ENCODE data around the gene CARD9. TPM values are rescaled to one million over a fixed set of nuclear protein-coding genes. Genes with fewer than 3 reads are reported as not detected.
A peak's percentile ranks its signal among the peaks of the same experiment; 100 is the strongest.
"Not testable (repeated sequence)": the region's sequence is repeated elsewhere in the genome, so short reads cannot be mapped to it uniquely, and the experiment has no call there.

The CARD9 gene
- total RNA-seq, 2 donors from 2014 or later, result 1.3 to 1.7 TPM

- Mint-ChIP-seq H3K27ac (peak overlapping the region; percentile 44 to 75), H3K9me3 (no peaks in the 10 kb centered on the region), H3K36me3 (no peaks in the 10 kb centered on the region)
- ATAC-seq (no peak), DNase-seq (ENCODE audit: low spot score in 2 of 2) (no peak)
Observed at GRCh38 chr9:136361754-136362449, 11.6 kb downstream of the CARD9 start.

DNA sequence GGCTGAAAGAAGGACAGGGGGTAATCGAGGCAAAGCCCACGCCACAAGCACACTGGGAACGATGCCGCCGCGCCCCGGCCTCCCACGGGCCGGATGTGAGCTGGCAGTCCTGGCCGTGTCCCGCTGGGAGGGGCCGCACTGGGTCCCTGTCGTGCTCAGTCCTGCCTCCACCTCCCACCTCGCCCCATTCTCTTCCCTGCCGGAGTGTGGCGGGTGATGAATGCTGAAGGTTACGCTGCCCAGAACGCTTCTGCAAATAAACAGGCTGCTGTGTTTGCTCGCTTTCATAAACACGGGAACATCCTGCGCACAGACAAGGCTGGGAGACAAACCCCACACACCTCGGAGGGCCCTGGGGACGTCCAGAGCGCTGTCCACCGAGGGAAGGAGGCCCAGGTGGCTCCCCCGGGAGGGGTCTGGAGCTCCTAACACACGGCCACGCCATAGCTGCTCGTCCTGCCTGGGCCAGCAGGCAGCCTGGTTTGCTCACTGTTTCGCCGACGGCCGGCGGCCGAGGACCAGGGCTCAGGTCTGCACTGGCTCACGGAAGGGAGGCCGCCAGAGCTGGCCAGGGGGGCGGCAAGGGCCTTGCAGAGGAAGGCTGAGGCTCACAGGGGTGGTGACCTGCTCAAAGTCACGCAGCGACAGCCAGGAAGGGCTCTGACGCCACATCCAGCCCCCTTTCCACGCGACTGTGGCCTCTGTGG is 12.3 kb downstream of the CARD9 start:
- Mint-ChIP-seq H3K9me3 (no peaks in the 10 kb centered on the region), H3K27ac (no peak overlapping the region), H3K36me3 (no peaks in the 10 kb centered on the region)
- DNase-seq (ENCODE audit: low spot score in 2 of 2) (no peak), ATAC-seq (no peak)

DNA sequence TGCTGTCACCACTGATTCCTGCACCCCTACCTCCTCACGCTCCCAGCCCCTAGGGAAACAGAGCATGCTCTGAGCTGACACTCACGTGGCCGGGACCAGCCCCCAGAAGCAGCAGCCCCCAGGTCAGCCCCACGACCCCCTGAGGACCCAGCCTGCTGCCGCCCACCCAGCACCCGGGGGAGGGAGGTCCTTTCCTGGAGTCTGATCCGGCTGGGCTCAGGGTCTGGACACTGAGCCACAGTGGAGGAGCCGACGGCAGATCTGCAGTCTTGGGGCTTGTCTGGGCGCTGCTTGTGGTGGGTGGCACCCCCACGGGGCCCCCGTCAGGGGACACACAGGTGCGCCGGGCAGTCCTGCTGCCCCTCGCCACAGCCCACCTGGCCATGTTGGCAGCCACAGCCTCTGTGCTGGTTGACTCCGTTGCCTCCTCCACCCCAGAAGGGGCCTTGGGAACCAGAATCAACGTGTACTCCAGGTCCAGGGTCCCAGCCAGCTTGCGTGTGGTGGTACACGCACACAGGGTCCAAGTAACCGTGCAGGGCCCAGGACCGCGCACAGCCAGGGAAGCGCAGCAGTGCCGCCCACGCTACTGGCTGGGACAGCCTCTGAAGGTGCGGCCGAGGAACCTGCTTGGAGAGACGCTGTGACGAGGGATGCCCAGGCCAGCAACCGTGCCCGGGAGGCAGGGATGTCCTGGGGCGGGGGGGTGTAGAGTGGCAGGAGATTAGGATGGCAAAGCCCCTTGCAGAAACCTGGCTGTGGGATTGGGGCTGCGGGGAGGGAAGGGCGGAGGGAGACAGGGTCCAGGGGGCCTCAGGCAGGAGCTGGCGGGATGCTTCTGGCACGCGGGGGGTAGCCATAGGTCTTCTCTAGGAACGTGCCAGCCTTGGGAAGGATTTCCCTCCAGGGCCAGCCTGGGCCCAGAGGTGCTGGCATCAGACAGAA is 13.4 kb downstream of the CARD9 start:
- Mint-ChIP-seq H3K9me3 (no peaks in the 10 kb centered on the region), H3K36me3 (no peaks in the 10 kb centered on the region), H3K27ac (no peak overlapping the region)
- ATAC-seq, result no peak
- DNase-seq (ENCODE audit: low spot score in 2 of 2), result no peak

DNA sequence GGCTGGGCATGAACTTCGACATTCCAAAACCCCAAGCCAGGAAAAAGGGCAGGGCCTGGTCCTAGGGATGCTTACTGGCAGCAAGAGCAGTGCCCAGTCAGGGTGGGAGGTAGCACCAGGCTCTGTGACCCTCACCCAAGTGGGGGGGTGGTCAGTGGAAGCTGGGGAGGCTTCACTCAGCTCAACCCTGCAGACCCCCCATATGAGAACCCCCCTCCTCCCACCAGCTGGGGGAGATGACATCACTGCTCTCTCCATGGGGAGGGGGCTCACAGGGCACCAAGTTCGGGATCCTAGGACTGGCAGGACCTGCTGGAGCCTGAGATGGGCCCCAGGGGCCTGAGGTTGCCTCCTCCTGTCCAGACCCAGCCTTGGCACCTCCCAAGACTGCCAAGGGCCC is 14.6 kb downstream of the CARD9 start:
- ATAC-seq, result no peak
- DNase-seq (ENCODE audit: low spot score in 2 of 2), result no peak
- no peaks in the 10 kb centered on the region for H3K36me3 Mint-ChIP-seq
- no peak overlapping the region for H3K27ac Mint-ChIP-seq
- H3K9me3 Mint-ChIP-seq, result no peaks in the 10 kb centered on the region

DNA sequence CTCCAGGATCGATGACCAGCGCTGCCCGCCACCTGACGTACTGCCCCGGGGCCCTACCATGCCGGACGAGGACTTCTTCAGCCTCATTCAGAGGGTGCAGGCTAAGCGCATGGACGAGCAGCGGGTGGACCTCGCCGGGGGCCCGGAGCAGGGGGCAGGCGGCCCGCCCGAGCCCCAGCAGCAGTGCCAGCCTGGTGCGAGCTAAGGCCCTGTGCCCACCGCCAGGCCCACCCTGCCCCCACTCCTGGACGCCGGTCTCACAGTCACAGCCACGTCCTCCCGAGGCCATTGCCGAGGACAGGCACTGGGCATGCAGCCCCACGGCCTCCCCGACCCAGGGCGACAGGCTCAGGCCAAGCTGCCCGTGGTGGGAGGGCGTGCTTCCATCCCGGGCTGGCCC is 15.5 kb downstream of the CARD9 start:
- H3K9me3 Mint-ChIP-seq, result no peaks in the 10 kb centered on the region
- ATAC-seq (no peak), DNase-seq (ENCODE audit: low spot score in 2 of 2) (no peak)
- H3K27ac Mint-ChIP-seq, result no peak overlapping the region
- H3K36me3 Mint-ChIP-seq, result no peaks in the 10 kb centered on the region

DNA sequence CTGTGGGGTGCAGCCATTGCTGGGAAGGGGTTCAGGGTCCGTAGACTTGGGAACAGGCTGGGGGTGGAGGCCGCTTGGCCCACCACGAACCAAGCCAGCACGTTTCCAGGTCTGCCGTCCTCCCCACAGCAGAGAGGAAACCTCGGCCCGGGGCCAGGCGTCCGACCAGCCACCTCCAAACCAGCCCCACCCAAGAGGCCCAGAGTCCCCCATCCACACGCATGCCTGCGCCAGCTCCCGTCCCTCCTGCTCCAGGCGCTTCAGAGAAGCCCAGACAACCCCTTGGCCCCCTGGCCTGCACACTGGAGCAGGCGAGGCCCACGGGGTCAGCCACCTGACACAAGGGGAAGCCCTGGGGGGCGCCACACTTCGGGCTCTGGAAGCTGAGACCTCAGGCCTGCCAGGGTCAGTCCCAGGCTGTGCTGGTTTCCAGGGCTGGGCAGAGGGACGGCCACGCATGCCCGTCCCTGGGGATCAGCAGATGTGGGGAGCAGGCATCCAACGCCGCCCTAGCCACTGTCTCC is 16.2 kb downstream of the CARD9 start:
- ATAC-seq, result no peak
- Mint-ChIP-seq H3K27ac (no peak overlapping the region), H3K36me3 (no peaks in the 10 kb centered on the region), H3K9me3 (no peaks in the 10 kb centered on the region)
- DNase-seq (ENCODE audit: low spot score in 2 of 2), result no peak

DNA sequence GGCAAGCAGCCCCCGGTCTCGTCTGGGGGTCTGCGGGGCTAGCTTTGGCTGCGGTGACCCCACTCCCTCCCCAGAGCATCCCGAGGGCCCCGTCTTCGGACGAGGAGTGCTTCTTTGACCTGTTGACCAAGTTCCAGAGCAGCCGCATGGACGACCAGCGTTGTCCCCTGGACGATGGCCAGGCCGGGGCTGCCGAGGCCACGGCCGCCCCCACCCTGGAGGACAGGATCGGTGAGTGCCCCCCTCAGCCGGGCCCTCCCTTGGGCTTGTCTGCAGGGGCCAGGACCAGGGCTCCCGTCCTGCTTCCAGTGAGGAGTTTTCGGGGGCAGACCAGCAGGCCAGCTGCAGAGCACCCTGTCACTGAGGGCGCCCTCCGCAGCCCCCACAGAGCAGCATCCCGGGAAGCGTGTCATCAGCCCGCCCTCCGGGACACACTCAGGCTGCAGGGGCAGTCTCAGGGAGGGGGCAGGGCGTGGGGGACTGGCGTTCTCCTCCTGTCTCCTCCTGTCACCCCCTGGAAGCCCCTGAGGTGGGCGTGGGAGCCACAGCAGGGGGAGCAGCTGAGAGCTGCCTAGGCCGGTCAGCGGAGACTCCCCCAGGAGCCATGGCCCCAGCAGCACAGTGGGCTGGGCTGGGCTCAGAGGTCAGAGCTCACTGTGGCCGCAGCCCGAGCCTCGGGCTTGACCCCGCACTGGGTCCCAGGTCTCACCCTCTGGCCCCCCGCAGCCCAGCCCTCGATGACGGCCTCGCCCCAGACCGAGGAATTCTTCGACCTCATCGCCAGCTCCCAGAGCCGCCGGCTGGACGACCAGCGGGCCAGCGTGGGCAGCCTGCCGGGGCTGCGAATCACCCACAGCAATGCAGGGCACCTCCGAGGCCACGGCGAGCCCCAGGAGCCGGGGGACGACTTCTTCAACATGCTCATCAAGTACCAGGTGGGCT is 17.6 kb downstream of the CARD9 start:
- no peaks in the 10 kb centered on the region for H3K9me3 Mint-ChIP-seq
- no peak for ATAC-seq
- DNase-seq (ENCODE audit: low spot score in 2 of 2), result no peak
- no peaks in the 10 kb centered on the region for H3K36me3 Mint-ChIP-seq
- H3K27ac Mint-ChIP-seq, result no peak overlapping the region

DNA sequence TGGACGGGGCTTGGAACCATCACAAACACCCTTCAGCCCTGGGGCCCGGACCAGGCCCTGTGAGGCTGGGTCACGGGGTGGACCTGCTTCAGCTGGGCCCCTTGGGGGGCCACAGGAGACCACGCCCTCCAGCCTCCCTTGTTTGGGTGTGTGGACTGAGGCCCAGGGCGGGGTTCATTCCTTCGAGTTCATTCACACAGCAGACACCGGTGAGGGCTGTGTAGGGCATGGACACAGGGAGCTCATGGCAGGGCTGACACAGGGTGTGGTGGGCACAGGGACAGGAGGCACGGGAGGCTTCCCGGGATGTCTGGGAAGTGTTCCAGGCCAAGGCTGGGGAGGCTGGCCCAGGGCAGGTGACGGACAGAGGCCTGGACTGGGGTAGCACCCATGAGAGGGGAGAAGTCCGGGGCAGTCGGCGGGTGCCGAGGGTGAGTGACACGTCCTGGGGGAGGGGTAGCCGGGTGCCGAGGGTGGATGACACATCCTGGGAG is 18.8 kb downstream of the CARD9 start:
- ATAC-seq (no peak), DNase-seq (ENCODE audit: low spot score in 2 of 2) (no peak)
- H3K27ac Mint-ChIP-seq, result peak overlapping the region in 1 of 2 donors; percentile 68
- no peaks in the 10 kb centered on the region for H3K9me3 Mint-ChIP-seq
- no peaks in the 10 kb centered on the region for H3K36me3 Mint-ChIP-seq

- Mint-ChIP-seq H3K36me3 (no peaks in the 10 kb centered on the region), H3K9me3 (no peaks in the 10 kb centered on the region)
Observed at GRCh38 chr9:136353757-136354488, 19.5 kb downstream of the CARD9 start.

GRCh38 chr9:136353088-136353487 is 20.4 kb downstream of the CARD9 start:
- Mint-ChIP-seq H3K36me3 (no peaks in the 10 kb centered on the region), H3K9me3 (no peaks in the 10 kb centered on the region), H3K27ac (no peak overlapping the region)
- no peak for DNase-seq (ENCODE audit: low spot score in 2 of 2)
- ATAC-seq, result no peak

More at GRCh38 chr9:136353757-136354488, 19.5 kb downstream of the CARD9 start:
- DNase-seq (ENCODE audit: low spot score in 2 of 2), result no peak
- peak overlapping the region in 1 of 2 donors; percentile 68 for H3K27ac Mint-ChIP-seq
- no peak for ATAC-seq

GRCh38 chr9:136352682-136353081 is 20.8 kb downstream of the CARD9 start:
- H3K36me3 Mint-ChIP-seq, result no peaks in the 10 kb centered on the region
- no peak for ATAC-seq
- H3K27ac Mint-ChIP-seq, result no peak overlapping the region
- DNase-seq (ENCODE audit: low spot score in 2 of 2), result no peak
- H3K9me3 Mint-ChIP-seq, result no peaks in the 10 kb centered on the region

- not testable (repeated sequence) for H3K9me3 Mint-ChIP-seq; H3K27ac Mint-ChIP-seq; DNase-seq (ENCODE audit: low spot score in 2 of 2); ATAC-seq; H3K36me3 Mint-ChIP-seq
Observed at GRCh38 chr9:136351868-136352267, 21.6 kb downstream of the CARD9 start.

GRCh38 chr9:136351252-136351800 is 22.1 kb downstream of the CARD9 start:
- Mint-ChIP-seq H3K9me3 (no peaks in the 10 kb centered on the region), H3K27ac (no peak overlapping the region), H3K36me3 (no peaks in the 10 kb centered on the region)
- ATAC-seq (no peak), DNase-seq (ENCODE audit: low spot score in 2 of 2) (no peak)

DNA sequence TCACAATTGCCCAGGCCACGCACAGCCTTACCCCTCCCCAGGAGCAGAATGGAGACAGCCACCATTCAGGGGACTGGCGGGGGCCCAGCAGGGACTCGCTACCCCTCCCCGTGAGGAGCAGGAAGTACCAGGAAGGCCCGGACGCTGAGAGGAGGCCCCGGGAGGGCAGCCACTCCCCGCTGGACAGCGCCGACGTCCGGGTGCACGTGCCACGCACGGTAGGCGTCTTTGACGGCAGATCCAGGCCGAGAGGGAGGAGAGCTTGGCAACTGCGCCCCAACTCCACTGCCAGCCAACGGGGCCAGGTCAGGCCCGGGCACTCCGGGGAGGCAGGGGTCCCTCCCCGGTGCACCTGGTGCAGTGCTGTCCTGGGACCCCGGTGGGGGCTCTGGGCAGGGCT is 23.9 kb downstream of the CARD9 start:
- no peaks in the 10 kb centered on the region for H3K36me3 Mint-ChIP-seq
- H3K27ac Mint-ChIP-seq, result no peak overlapping the region
- no peak for ATAC-seq
- H3K9me3 Mint-ChIP-seq, result no peaks in the 10 kb centered on the region
- DNase-seq (ENCODE audit: low spot score in 2 of 2), result no peak

DNA sequence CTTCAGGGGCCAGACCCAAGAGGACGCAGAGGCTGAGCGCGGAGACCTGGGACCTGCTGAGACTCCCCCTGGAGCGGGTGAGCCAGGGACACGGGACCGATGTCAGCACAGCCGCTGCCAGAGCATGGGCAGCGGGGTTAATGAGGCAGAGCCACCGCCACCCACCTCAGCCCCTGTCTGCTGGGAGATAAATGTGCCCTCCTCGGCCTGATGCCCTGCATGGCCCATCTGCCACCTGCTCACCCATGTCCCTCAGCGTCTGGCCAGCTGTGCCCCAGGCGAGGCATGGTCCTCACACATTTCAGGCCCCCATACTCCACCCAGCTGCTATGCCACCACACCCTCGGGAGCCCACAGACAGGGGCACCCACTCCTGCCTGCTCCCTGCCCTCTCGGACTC is 24.8 kb downstream of the CARD9 start:
- Mint-ChIP-seq H3K9me3 (no peaks in the 10 kb centered on the region), H3K36me3 (no peaks in the 10 kb centered on the region), H3K27ac (no peak overlapping the region)
- DNase-seq (ENCODE audit: low spot score in 2 of 2) (no peak), ATAC-seq (no peak)

All from activated naive CD4-positive, alpha-beta T cell treated with anti-CD3 and anti-CD28 coated beads, Interleukin-2, amount 50 U/mL, for 72 hours (primary cell).